GM21786 (cell line): ENCODE measurements around the gene GOSR2.

Experiments
- ATAC-seq: cut with Tn5 transposase; IDR thresholded peaks from one replicate; pipeline ENCODE4 v1.9.1; 2021; ENCODE audit not compliant: unreplicated experiment

GOSR2 gene

DNA sequence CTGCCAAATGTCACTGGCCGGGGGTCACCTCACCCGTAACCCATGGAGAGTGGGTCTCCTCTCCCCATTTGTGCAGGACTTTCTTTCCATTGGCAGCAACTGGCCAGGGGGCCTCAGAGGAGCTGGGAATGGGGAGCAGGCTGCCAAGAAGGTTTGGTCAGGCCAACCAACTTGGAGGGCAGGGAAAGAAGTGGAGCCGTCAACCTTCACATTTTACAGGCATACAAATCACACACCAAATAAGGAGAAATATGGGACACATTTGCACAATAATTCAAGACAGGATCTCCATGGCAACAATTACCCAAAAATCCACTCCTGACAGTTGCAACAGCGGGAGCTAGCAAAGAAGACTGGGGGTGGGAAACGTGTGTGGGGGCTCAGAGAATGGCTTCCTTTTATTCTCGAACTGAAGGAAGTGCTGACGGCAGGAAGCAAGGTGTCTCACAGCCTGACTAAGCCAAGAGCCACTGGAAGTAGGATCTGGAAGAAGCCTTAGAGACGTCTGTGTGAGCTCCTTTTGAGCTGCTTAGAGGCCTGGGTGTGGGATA is 35.2 kb downstream of the GOSR2 start:
- no peak for ATAC-seq

- no peak for ATAC-seq
Measured at GRCh38 chr17:46960152-46960551, 37.2 kb downstream of the GOSR2 start.

GRCh38 chr17:46962374-46962790 is 39.4 kb downstream of the GOSR2 start:
- ATAC-seq: no peak

DNA sequence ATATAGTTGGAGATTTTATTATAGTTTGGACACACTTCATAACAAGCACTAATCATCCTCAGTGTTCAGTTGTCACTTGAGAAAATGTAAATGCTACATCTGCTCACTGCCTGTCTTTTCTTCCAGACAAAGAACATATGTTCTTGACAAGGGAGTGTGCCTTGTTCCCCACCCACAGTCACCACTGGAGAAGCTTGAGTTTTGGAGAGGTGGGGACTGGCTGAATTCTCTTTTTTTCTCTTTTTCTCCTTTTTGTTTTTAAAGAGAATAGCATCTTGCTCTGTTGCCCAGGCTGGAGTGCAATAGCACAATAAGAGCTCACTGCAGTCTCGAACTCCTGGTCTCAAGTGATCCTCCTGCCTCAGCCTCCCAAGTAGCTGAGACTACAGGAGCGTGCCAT is 40.6 kb downstream of the GOSR2 start:
- ATAC-seq: no peak

DNA sequence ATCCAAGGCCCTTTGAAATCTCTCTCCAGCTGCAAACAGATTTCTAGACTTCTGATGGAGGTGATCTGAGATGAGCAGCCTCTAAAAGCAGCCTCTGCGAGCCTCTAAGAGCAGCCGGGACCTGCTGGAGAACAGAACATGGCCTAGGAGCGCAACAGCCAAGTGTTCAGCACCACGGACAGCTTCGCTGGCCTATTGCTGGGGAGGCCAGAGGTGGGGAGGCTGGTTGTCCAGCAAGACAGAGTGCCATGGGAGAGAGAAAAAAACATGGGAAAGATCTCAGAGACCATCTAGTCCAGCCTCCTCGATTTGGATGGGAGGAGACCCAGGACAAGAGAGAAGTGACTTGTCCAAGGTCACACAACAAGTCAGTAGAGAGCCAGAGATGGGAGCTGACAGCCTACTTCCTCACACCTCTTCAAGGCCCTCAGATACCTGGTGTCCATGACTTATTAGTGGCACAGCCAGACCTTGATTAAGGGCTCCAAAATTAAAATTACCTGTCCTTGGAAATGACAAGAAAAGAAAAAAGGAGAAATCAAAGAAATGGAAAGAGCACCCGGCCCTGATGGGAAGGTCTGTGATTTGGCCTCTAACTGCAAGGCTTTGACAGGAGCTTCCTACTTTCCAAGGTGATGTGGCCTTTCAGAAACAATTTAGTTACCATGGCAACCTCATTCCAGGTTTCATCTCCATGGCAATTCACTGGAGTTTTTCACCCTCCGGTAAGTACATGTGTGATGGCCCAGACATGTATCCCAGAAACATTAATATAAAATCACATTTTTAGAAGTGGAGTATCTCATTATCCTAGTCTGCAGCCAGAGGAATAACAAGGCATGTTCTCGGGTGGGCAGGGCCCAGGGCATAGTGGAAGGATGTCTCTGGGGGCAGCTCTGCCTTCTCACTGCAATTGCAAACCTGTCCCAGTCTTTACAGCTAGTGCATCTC is 41.6 kb downstream of the GOSR2 start:
- ATAC-seq: no peak

DNA sequence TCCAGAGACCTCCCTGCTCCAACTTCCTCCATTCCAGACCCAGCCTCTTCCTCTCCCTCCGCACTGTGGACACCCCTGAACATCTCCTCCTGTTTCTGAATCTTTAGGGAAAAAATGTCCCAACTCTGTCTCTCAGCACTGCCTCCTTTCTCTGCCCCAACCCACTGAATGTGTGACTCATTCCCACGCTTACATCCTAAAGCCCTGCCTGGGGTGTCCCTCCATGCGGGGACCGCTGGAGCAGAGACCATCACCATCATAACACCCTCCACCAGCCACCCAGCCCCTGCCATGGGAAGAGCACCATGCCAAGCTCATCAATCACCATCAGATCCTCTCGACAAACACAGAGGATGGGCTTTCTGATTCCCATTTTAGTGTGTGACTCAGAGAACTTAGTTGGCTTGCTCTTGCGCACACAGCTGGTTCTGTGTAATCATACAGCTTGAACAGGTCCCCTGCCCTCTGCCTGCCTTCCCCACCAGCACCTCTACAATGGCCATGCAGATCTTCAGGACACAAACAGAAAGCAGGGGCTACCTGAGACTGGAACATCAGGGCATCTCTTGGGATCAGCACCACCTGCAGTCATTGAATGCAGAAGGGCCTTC is 45.4 kb downstream of the GOSR2 start:
- ATAC-seq: no peak

- no peak for ATAC-seq
Measured at GRCh38 chr17:46968896-46969295, 45.9 kb downstream of the GOSR2 start.

GRCh38 chr17:46971647-46972300 is 48.8 kb downstream of the GOSR2 start:
- no peak for ATAC-seq

DNA sequence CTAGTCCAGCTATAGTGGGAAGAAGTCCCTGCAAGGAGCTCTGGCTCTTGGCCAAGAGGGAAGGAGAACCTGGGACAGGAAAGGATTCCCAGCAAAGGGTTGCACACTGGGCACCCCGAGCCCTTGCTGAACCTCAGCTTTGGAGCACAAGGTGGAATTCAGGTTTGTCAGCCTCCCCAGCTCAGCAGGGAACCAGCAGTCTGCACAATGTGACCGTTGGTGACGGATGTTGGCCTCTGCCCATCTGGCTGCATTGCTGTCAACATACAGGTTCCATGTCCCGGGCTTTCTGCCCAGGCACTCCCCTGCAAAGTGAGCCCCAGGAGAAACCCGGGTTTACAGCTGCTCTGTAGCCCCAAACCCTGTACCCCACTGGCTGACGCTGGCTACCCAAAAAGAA is 49.4 kb downstream of the GOSR2 start:
- ATAC-seq: no peak

DNA sequence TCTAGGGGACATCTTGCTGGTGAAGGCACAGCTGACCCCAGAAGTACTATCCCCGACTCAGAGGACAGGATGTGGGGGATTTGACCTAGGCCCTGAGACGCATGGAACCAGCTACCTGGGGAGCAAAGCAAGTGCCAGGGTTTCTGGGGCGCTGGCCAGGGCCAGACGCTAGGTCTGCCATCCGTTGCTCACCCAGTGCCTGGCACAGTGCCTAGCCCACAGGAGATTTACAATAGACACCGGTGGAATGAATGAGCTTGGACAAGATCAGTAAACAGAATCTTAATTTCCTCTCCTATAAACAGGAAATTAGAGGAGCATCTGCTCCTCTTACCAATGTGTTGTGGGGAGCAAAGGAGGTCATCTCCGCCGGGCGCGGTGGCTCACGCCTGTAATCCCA is 51.1 kb downstream of the GOSR2 start:
- ATAC-seq: no peak

GRCh38 chr17:46975287-46975686 is 52.3 kb downstream of the GOSR2 start:
- ATAC-seq: no peak

- ATAC-seq: no peak
Measured at GRCh38 chr17:46976626-46977270, 53.8 kb downstream of the GOSR2 start.

GRCh38 chr17:46977348-46977747 is 54.4 kb downstream of the GOSR2 start:
- ATAC-seq: no peak

- no peak for ATAC-seq
Measured at GRCh38 chr17:46977750-46978488, 55.0 kb downstream of the GOSR2 start.

- ATAC-seq: no peak
Measured at GRCh38 chr17:46978489-46979146, 55.7 kb downstream of the GOSR2 start.

- ATAC-seq: no peak
Measured at GRCh38 chr17:46979147-46979863, 56.3 kb downstream of the GOSR2 start, which contains the start of gene RPRML. Gene RPRML (minus strand): TSS chr17:46979253. CDS start chr17:46979007, 246 bp downstream.

DNA sequence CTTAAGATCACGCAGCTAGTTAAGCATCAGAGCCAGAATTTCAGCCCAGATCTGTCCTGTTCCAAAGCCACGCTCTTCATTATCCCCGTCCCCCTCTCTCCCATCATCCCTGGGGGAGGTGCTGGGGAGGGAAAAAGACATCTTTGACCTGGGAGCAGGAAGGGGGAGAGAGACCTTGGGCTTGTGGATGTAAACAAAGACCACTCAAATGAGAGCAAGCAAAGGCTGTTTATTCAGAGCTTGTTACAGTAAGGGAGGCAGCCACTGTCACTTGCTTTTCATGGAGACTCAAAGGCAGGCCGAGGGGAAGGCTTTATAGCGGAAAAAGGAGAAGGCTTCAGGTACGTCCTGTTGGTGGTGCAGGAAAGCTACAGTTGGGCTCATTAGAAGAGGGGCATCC is 59.6 kb downstream of the GOSR2 start:
- no peak for ATAC-seq

DNA sequence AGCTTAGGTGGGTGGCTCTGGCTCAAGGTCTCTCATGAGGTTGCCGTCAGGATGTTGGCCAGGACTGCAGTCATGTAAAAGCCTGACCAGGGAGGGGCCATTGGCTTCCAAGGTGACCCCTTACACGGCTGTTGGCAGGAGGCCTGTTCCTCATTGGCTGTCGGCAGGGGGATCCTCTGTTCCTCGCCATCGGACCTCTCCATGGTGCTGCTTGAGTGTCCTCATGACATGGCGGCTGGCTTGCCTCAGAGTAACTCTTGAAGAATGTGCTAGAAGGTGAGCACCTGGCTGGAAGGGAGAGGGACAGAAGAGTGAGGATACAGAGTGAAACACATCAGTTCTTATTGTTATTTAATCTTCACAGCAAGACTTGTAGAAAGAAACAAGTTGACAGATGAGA is 60.8 kb downstream of the GOSR2 start:
- ATAC-seq: no peak

GRCh38 chr17:46984341-46984740 is 61.4 kb downstream of the GOSR2 start:
- ATAC-seq: no peak
